ENCODE results near the gene SPOCK3. TPM values are rescaled to one million over a fixed set of nuclear protein-coding genes. Genes with fewer than 3 reads are reported as not detected.
"Not testable (repeated sequence)": the region's sequence is repeated elsewhere in the genome, so short reads cannot be mapped to it uniquely, and the experiment has no call there.

The SPOCK3 gene
- total RNA-seq, 1 donor, result 0.10 TPM

GRCh38 chr4:166981847-166982246 lies 252.4 kb downstream of the SPOCK3 start:
- Histone ChIP-seq H3K4me1 (ENCODE audit: insufficient read depth, low read length) (no peaks in the 10 kb centered on the region), H3K9me3 (ENCODE audit: low read depth, low read length) (no peaks in the 10 kb centered on the region), H3K4me3 (ENCODE audit: low read length) (no peak overlapping the region), H3K27me3 (ENCODE audit: insufficient read depth, low read length) (no peaks in the 10 kb centered on the region)

- Histone ChIP-seq H3K4me3 (ENCODE audit: low read length) (no peak overlapping the region), H3K4me1 (ENCODE audit: insufficient read depth, low read length) (no peaks in the 10 kb centered on the region), H3K27me3 (ENCODE audit: insufficient read depth, low read length) (no peaks in the 10 kb centered on the region), H3K9me3 (ENCODE audit: low read depth, low read length) (no peaks in the 10 kb centered on the region)
Observed at GRCh38 chr4:166980419-166980818, 253.9 kb downstream of the SPOCK3 start.

GRCh38 chr4:166977596-166977995 lies 256.7 kb downstream of the SPOCK3 start:
- Histone ChIP-seq H3K4me1 (ENCODE audit: insufficient read depth, low read length) (no peaks in the 10 kb centered on the region), H3K9me3 (ENCODE audit: low read depth, low read length) (no peaks in the 10 kb centered on the region), H3K4me3 (ENCODE audit: low read length) (no peak overlapping the region), H3K27me3 (ENCODE audit: insufficient read depth, low read length) (no peaks in the 10 kb centered on the region)

- Histone ChIP-seq H3K4me1 (ENCODE audit: insufficient read depth, low read length) (no peaks in the 10 kb centered on the region), H3K9me3 (ENCODE audit: low read depth, low read length) (no peaks in the 10 kb centered on the region), H3K27me3 (ENCODE audit: insufficient read depth, low read length) (no peaks in the 10 kb centered on the region), H3K4me3 (ENCODE audit: low read length) (no peak overlapping the region)
Observed at GRCh38 chr4:166972071-166972470, 262.2 kb downstream of the SPOCK3 start.

- H3K4me3 ChIP-seq (ENCODE audit: low read length); H3K27me3 ChIP-seq (ENCODE audit: insufficient read depth, low read length); H3K9me3 ChIP-seq (ENCODE audit: low read depth, low read length); H3K4me1 ChIP-seq (ENCODE audit: insufficient read depth, low read length): not testable (repeated sequence)
Observed at GRCh38 chr4:166968219-166968618, 266.1 kb downstream of the SPOCK3 start.

- Histone ChIP-seq H3K4me3 (ENCODE audit: low read length) (no peak overlapping the region), H3K27me3 (ENCODE audit: insufficient read depth, low read length) (no peaks in the 10 kb centered on the region), H3K9me3 (ENCODE audit: low read depth, low read length) (peaks cover 4% of the 10 kb centered on the region), H3K4me1 (ENCODE audit: insufficient read depth, low read length) (no peaks in the 10 kb centered on the region)
Observed at GRCh38 chr4:166965562-166965961, 268.7 kb downstream of the SPOCK3 start.

GRCh38 chr4:166957451-166957850 lies 276.8 kb downstream of the SPOCK3 start:
- Histone ChIP-seq H3K27me3 (ENCODE audit: insufficient read depth, low read length) (no peaks in the 10 kb centered on the region), H3K4me3 (ENCODE audit: low read length) (no peak overlapping the region), H3K9me3 (ENCODE audit: low read depth, low read length) (peaks cover 7% of the 10 kb centered on the region), H3K4me1 (ENCODE audit: insufficient read depth, low read length) (no peaks in the 10 kb centered on the region)

- Histone ChIP-seq H3K9me3 (ENCODE audit: low read depth, low read length) (peaks cover 7% of the 10 kb centered on the region), H3K27me3 (ENCODE audit: insufficient read depth, low read length) (no peaks in the 10 kb centered on the region), H3K4me1 (ENCODE audit: insufficient read depth, low read length) (no peaks in the 10 kb centered on the region), H3K4me3 (ENCODE audit: low read length) (no peak overlapping the region)
Observed at GRCh38 chr4:166956484-166956883, 277.8 kb downstream of the SPOCK3 start.

- H3K9me3 ChIP-seq (ENCODE audit: low read depth, low read length), result no peaks in the 10 kb centered on the region
- no peaks in the 10 kb centered on the region for H3K27me3 ChIP-seq (ENCODE audit: insufficient read depth, low read length)
- no peaks in the 10 kb centered on the region for H3K4me1 ChIP-seq (ENCODE audit: insufficient read depth, low read length)
- no peak overlapping the region for H3K4me3 ChIP-seq (ENCODE audit: low read length)
Observed at GRCh38 chr4:166941629-166942028, 292.7 kb downstream of the SPOCK3 start.

- no peak overlapping the region for H3K4me3 ChIP-seq (ENCODE audit: low read length)
- H3K4me1 ChIP-seq (ENCODE audit: insufficient read depth, low read length), result no peaks in the 10 kb centered on the region
- H3K27me3 ChIP-seq (ENCODE audit: insufficient read depth, low read length), result no peaks in the 10 kb centered on the region
- no peaks in the 10 kb centered on the region for H3K9me3 ChIP-seq (ENCODE audit: low read depth, low read length)
Observed at GRCh38 chr4:166930464-166930863, 303.8 kb downstream of the SPOCK3 start.

- Histone ChIP-seq H3K4me3 (ENCODE audit: low read length) (no peak overlapping the region), H3K9me3 (ENCODE audit: low read depth, low read length) (no peaks in the 10 kb centered on the region), H3K27me3 (ENCODE audit: insufficient read depth, low read length) (no peaks in the 10 kb centered on the region), H3K4me1 (ENCODE audit: insufficient read depth, low read length) (no peaks in the 10 kb centered on the region)
Observed at GRCh38 chr4:166924424-166924823, 309.9 kb downstream of the SPOCK3 start.

GRCh38 chr4:166913926-166914325 lies 320.4 kb downstream of the SPOCK3 start:
- no peaks in the 10 kb centered on the region for H3K27me3 ChIP-seq (ENCODE audit: insufficient read depth, low read length)
- no peaks in the 10 kb centered on the region for H3K9me3 ChIP-seq (ENCODE audit: low read depth, low read length)
- no peak overlapping the region for H3K4me3 ChIP-seq (ENCODE audit: low read length)
- no peaks in the 10 kb centered on the region for H3K4me1 ChIP-seq (ENCODE audit: insufficient read depth, low read length)

- Histone ChIP-seq H3K4me3 (ENCODE audit: low read length) (no peak overlapping the region), H3K27me3 (ENCODE audit: insufficient read depth, low read length) (no peaks in the 10 kb centered on the region), H3K9me3 (ENCODE audit: low read depth, low read length) (peaks cover 9% of the 10 kb centered on the region), H3K4me1 (ENCODE audit: insufficient read depth, low read length) (no peaks in the 10 kb centered on the region)
Observed at GRCh38 chr4:166903408-166903807, 330.9 kb downstream of the SPOCK3 start.

GRCh38 chr4:166902941-166903340 lies 331.4 kb downstream of the SPOCK3 start:
- no peak overlapping the region for H3K4me3 ChIP-seq (ENCODE audit: low read length)
- H3K9me3 ChIP-seq (ENCODE audit: low read depth, low read length), result peaks cover 9% of the 10 kb centered on the region
- H3K27me3 ChIP-seq (ENCODE audit: insufficient read depth, low read length), result no peaks in the 10 kb centered on the region
- H3K4me1 ChIP-seq (ENCODE audit: insufficient read depth, low read length), result no peaks in the 10 kb centered on the region

GRCh38 chr4:166896254-166896653 lies 338.0 kb downstream of the SPOCK3 start:
- Histone ChIP-seq H3K4me3 (ENCODE audit: low read length) (no peak overlapping the region), H3K27me3 (ENCODE audit: insufficient read depth, low read length) (no peaks in the 10 kb centered on the region), H3K9me3 (ENCODE audit: low read depth, low read length) (no peaks in the 10 kb centered on the region), H3K4me1 (ENCODE audit: insufficient read depth, low read length) (no peaks in the 10 kb centered on the region)

GRCh38 chr4:166895771-166896170 lies 338.5 kb downstream of the SPOCK3 start:
- Histone ChIP-seq H3K4me1 (ENCODE audit: insufficient read depth, low read length) (no peaks in the 10 kb centered on the region), H3K9me3 (ENCODE audit: low read depth, low read length) (no peaks in the 10 kb centered on the region), H3K27me3 (ENCODE audit: insufficient read depth, low read length) (no peaks in the 10 kb centered on the region), H3K4me3 (ENCODE audit: low read length) (no peak overlapping the region)

- no peaks in the 10 kb centered on the region for H3K4me1 ChIP-seq (ENCODE audit: insufficient read depth, low read length)
- no peak overlapping the region for H3K4me3 ChIP-seq (ENCODE audit: low read length)
- H3K9me3 ChIP-seq (ENCODE audit: low read depth, low read length), result no peaks in the 10 kb centered on the region
- no peaks in the 10 kb centered on the region for H3K27me3 ChIP-seq (ENCODE audit: insufficient read depth, low read length)
Observed at GRCh38 chr4:166887457-166887856, 346.8 kb downstream of the SPOCK3 start.

All from mononuclear cell (primary cell).